GM23338 (cell line): ENCODE results near the gene PDE4D. TPM values are rescaled to one million over a fixed set of nuclear protein-coding genes. Genes with fewer than 3 reads are reported as not detected.

Experiments used
- ATAC-seq: fragments of 200-7000 bp; cut with Tn5 transposase; 3 replicates; pipeline ENCODE4 v1.9.1; 2020
- DNase-seq: peaks from one replicate; pipeline ENCODE4 v3.0.0-alpha.2; 2015; ENCODE audit warnings: low spot score
- H2AFZ ChIP-seq: fragments of 200-600 bp; sonication (generic); 2 replicates; pipeline ENCODE4 v1.8.0; 2016; ENCODE audit warnings: antibody characterized with exemption, mild to moderate bottlenecking, moderate library complexity
- H3F3A ChIP-seq: fragments of 200-600 bp; sonication (generic); replicated peaks from 2 replicates; pipeline ENCODE4 v1.8.0; 2017; ENCODE audit warnings: antibody characterized with exemption, mixed run types, low read depth
- H3K27ac ChIP-seq: fragments of 200-600 bp; sonication (generic); 2 replicates; pipeline ENCODE4 v1.6.1; 2016; ENCODE audit warnings: low read depth
- H3K27me3 ChIP-seq: fragments of 200-600 bp; sonication (generic); 2 replicates; pipeline ENCODE4 v1.8.0; 2016; ENCODE audit warnings: mild to moderate bottlenecking, mixed run types, moderate library complexity; ENCODE audit not compliant: insufficient read depth
- H3K36me3 ChIP-seq: fragments of 200-600 bp; sonication (generic); 2 replicates; pipeline ENCODE4 v1.8.0; 2016; ENCODE audit warnings: mild to moderate bottlenecking; ENCODE audit not compliant: insufficient read depth
- H3K4me1 ChIP-seq: fragments of 200-600 bp; sonication (generic); 2 replicates; pipeline ENCODE4 v1.8.0; 2016; ENCODE audit warnings: mild to moderate bottlenecking, moderate library complexity; ENCODE audit not compliant: insufficient read depth
- H3K4me2 ChIP-seq: fragments of 200-600 bp; sonication (generic); 2 replicates; pipeline ENCODE4 v1.7.1; 2017; ENCODE audit warnings: mixed run types
- H3K4me3 ChIP-seq: fragments of 200-600 bp; sonication (generic); 2 replicates; pipeline ENCODE4 v1.6.1; 2016; ENCODE audit warnings: mixed run types
- H3K79me2 ChIP-seq: fragments of 200-600 bp; sonication (generic); replicated peaks from 2 replicates; pipeline ENCODE4 v1.8.0; 2017; ENCODE audit warnings: mild to moderate bottlenecking; ENCODE audit not compliant: insufficient read depth
- H3K9me2 ChIP-seq: fragments of 200-600 bp; sonication (generic); 2 replicates; pipeline ENCODE4 v1.8.0; 2017; ENCODE audit not compliant: insufficient read depth
- H4K20me1 ChIP-seq: fragments of 200-600 bp; sonication (generic); replicated peaks from 2 replicates; pipeline ENCODE4 v1.8.0; 2017; ENCODE audit warnings: mild to moderate bottlenecking; ENCODE audit not compliant: insufficient read depth
- H3K27ac Mint-ChIP-seq: 2 replicates; pipeline ENCODE4 v1.8.0; 2020; ENCODE audit warnings: inconsistent platforms, mild to moderate bottlenecking, moderate library complexity, mixed read lengths
- H3K27me3 Mint-ChIP-seq: 3 replicates; pipeline ENCODE4 v1.8.0; 2022; ENCODE audit warnings: low read depth, mild to moderate bottlenecking, moderate library complexity, mixed read lengths, inconsistent platforms; ENCODE audit not compliant: insufficient read depth, poor library complexity
- H3K36me3 Mint-ChIP-seq: 3 replicates; pipeline ENCODE4 v1.8.0; 2021; ENCODE audit warnings: low read depth, mild to moderate bottlenecking, inconsistent platforms, moderate library complexity, mixed read lengths
- H3K4me1 Mint-ChIP-seq: 3 replicates; pipeline ENCODE4 v1.8.0; 2020; ENCODE audit warnings: mild to moderate bottlenecking, inconsistent platforms, mixed read lengths
- H3K4me3 Mint-ChIP-seq: 3 replicates; pipeline ENCODE4 v1.8.0; 2021; ENCODE audit warnings: moderate library complexity, mild to moderate bottlenecking, inconsistent platforms, mixed read lengths
- H3K9me3 Mint-ChIP-seq: 3 replicates; pipeline ENCODE4 v1.8.0; 2020; ENCODE audit warnings: moderate library complexity, mild to moderate bottlenecking, inconsistent platforms, mixed read lengths
- ETS1 ChIP-seq: IDR thresholded peaks from 2 replicates; pipeline ENCODE4 v1.6.1; 2016; ENCODE audit warnings: antibody characterized with exemption
- EZH2 ChIP-seq: fragments of 200-600 bp; sonication (generic); IDR thresholded peaks from one replicate; pipeline ENCODE4 v1.8.0; 2017; ENCODE audit warnings: antibody characterized with exemption, mild to moderate bottlenecking, low read depth; ENCODE audit not compliant: unreplicated experiment
- EZH2phosphoT487 ChIP-seq: fragments of 200-600 bp; sonication (generic); IDR thresholded peaks from one replicate; pipeline ENCODE4 v1.8.1; 2018; ENCODE audit warnings: antibody characterized with exemption; ENCODE audit not compliant: unreplicated experiment
- REST ChIP-seq: IDR thresholded peaks from one replicate; pipeline ENCODE4 v1.6.1; 2018; ENCODE audit warnings: antibody characterized with exemption; ENCODE audit not compliant: unreplicated experiment
- STAT1 ChIP-seq: IDR thresholded peaks from one replicate; pipeline ENCODE4 v1.6.1; 2016; ENCODE audit warnings: antibody characterized with exemption; ENCODE audit not compliant: unreplicated experiment
- ZNF331 ChIP-seq: fragments of 250-450 bp; sonication (Bioruptor Pico); IDR thresholded peaks from 2 replicates; pipeline ENCODE4 v1.5.0; 2020; ENCODE audit warnings: low read depth, mild to moderate bottlenecking, moderate library complexity
- ZNF462 ChIP-seq: fragments of 250-450 bp; sonication (Bioruptor Pico); IDR thresholded peaks from 2 replicates; pipeline ENCODE4 v1.5.0; 2020; ENCODE audit warnings: mild to moderate bottlenecking, moderate library complexity
- polyA plus RNA-seq: library from polyadenylated mRNA; unstranded; fragments of >200 nt; fragmentation: Nextera tagmentation; extraction: Ambion mirVana; gene quantifications from 2 replicates; pipeline ENCODE4 v1.2.1, GENCODE V29; 2016
- total RNA-seq: library from RNA; depleted of rRNA; stranded (reverse); fragments of >200 nt; shearing (Covaris generic); gene quantifications from 2 replicates; pipeline ENCODE4 v1.2.3, GENCODE V29; 2014

Gene PDE4D
- total and polyA plus RNA-seq, 2 experiments from 2014 or later = 2.1 to 4.7 TPM

GRCh38 chr5:59722874-59723273 is 170.7 kb downstream of the PDE4D start (continued):
- TF ChIP-seq ZNF462 (CRISPR knock-in tag) = no peak
- TF ChIP-seq REST = no peak
- no peak for TF ChIP-seq EZH2phosphoT487
- TF ChIP-seq ZNF331 = no peak

- H3K4me1 Mint-ChIP-seq = peaks cover 17% of the 10 kb centered on the region; the same call in 2 of the 3 replicates
- H3K4me3 Mint-ChIP-seq = no peak overlapping the region
- peaks cover 3% of the 10 kb centered on the region; the same call in 1 of the 3 replicates for H3K9me3 Mint-ChIP-seq
- Histone ChIP-seq H3K4me2 (no peak overlapping the region), H3K4me3 (no peak overlapping the region), H3K9me2 (peaks cover 4% of the 10 kb centered on the region; the same call in 1 of the 2 replicates), H3K79me2 (no peaks in the 10 kb centered on the region), H3K36me3 (no peaks in the 10 kb centered on the region), H3K27me3 (no peaks in the 10 kb centered on the region), H4K20me1 (no peaks in the 10 kb centered on the region), H3K4me1 (peaks cover 6% of the 10 kb centered on the region), H3K27ac (no peak overlapping the region), H3F3A (no peaks in the 10 kb centered on the region), H2AFZ (no peak overlapping the region)
- ATAC-seq (no peak), DNase-seq (no peak)
- H3K36me3 Mint-ChIP-seq = no peaks in the 10 kb centered on the region; the same call in 2 of the 3 replicates
- H3K27me3 Mint-ChIP-seq = no peaks in the 10 kb centered on the region
- no peak overlapping the region for H3K27ac Mint-ChIP-seq
- TF ChIP-seq STAT1 = no peak
- no peak for TF ChIP-seq EZH2
- no peak for TF ChIP-seq ETS1
Observed at GRCh38 chr5:59721741-59722140, 171.8 kb downstream of the PDE4D start.
